IPS-15b (cell line): ENCODE measurements around the gene VPS13D.
"Not testable (repeated sequence)": the region's sequence is repeated elsewhere in the genome, so short reads cannot be mapped to it uniquely, and the experiment has no call there.

Source experiments
- H3K27me3 ChIP-seq: one replicate; pipeline ENCODE4 v1.6.1; 2013; ENCODE audit warnings: low read length; ENCODE audit not compliant: control insufficient read depth, insufficient read depth
- H3K36me3 ChIP-seq: one replicate; pipeline ENCODE4 v1.6.1; 2013; ENCODE audit warnings: low read length; ENCODE audit not compliant: control insufficient read depth, insufficient read depth
- H3K4me1 ChIP-seq: one replicate; pipeline ENCODE4 v1.6.1; 2013; ENCODE audit warnings: mild to moderate bottlenecking, low read length; ENCODE audit not compliant: control insufficient read depth, insufficient read depth
- H3K4me3 ChIP-seq: one replicate; pipeline ENCODE4 v1.5.1; 2013; ENCODE audit warnings: low read depth, low read length
- H3K9ac ChIP-seq: one replicate; pipeline ENCODE4 v1.6.1; 2013; ENCODE audit warnings: low read depth, mild to moderate bottlenecking, low read length
- H3K9me3 ChIP-seq: one replicate; pipeline ENCODE4 v1.6.1; 2013; ENCODE audit warnings: mild to moderate bottlenecking, low read length; ENCODE audit not compliant: control insufficient read depth, insufficient read depth

The VPS13D gene

GRCh38 chr1:12302798-12303447, 73.1 kb downstream of the VPS13D start:
- Histone ChIP-seq H3K9me3 (peaks cover 3% of the 10 kb centered on the region), H3K27me3 (no peaks in the 10 kb centered on the region), H3K4me1 (no peaks in the 10 kb centered on the region), H3K4me3 (no peak overlapping the region), H3K9ac (no peak overlapping the region), H3K36me3 (peaks cover 25% of the 10 kb centered on the region)

GRCh38 chr1:12305377-12305776, 75.5 kb downstream of the VPS13D start:
- Histone ChIP-seq H3K36me3 (peaks cover 26% of the 10 kb centered on the region), H3K9ac (no peak overlapping the region), H3K9me3 (peaks cover 3% of the 10 kb centered on the region), H3K4me1 (no peaks in the 10 kb centered on the region), H3K4me3 (no peak overlapping the region), H3K27me3 (no peaks in the 10 kb centered on the region)

- Histone ChIP-seq H3K4me1 (no peaks in the 10 kb centered on the region), H3K36me3 (peaks cover 18% of the 10 kb centered on the region)
Observed at GRCh38 chr1:12309783-12310742, 80.2 kb downstream of the VPS13D start.

GRCh38 chr1:12314333-12314903, 84.6 kb downstream of the VPS13D start:
- H3K27me3 ChIP-seq: no peaks in the 10 kb centered on the region
- no peak overlapping the region for H3K9ac ChIP-seq

More at GRCh38 chr1:12309783-12310742, 80.2 kb downstream of the VPS13D start:
- no peaks in the 10 kb centered on the region for H3K27me3 ChIP-seq
- H3K9me3 ChIP-seq: peaks cover 3% of the 10 kb centered on the region
- no peak overlapping the region for H3K4me3 ChIP-seq
- no peak overlapping the region for H3K9ac ChIP-seq

GRCh38 chr1:12315146-12315545, 85.3 kb downstream of the VPS13D start:
- H3K9me3 ChIP-seq: no peaks in the 10 kb centered on the region
- H3K36me3 ChIP-seq: no peaks in the 10 kb centered on the region
- no peak overlapping the region for H3K9ac ChIP-seq
- H3K4me1 ChIP-seq: no peaks in the 10 kb centered on the region
- H3K4me3 ChIP-seq: no peak overlapping the region
- no peaks in the 10 kb centered on the region for H3K27me3 ChIP-seq

More at GRCh38 chr1:12314333-12314903, 84.6 kb downstream of the VPS13D start:
- no peak overlapping the region for H3K4me3 ChIP-seq
- H3K4me1 ChIP-seq: no peaks in the 10 kb centered on the region
- H3K9me3 ChIP-seq: no peaks in the 10 kb centered on the region
- no peaks in the 10 kb centered on the region for H3K36me3 ChIP-seq

- H3K4me1 ChIP-seq: no peaks in the 10 kb centered on the region
- H3K9ac ChIP-seq: no peak overlapping the region
- H3K36me3 ChIP-seq: no peaks in the 10 kb centered on the region
- H3K4me3 ChIP-seq: no peak overlapping the region
- no peaks in the 10 kb centered on the region for H3K27me3 ChIP-seq
- no peaks in the 10 kb centered on the region for H3K9me3 ChIP-seq
Observed at GRCh38 chr1:12316331-12316730, 86.5 kb downstream of the VPS13D start.

GRCh38 chr1:12320486-12320885, 90.7 kb downstream of the VPS13D start:
- Histone ChIP-seq H3K4me1 (no peaks in the 10 kb centered on the region), H3K36me3 (peaks cover 4% of the 10 kb centered on the region), H3K27me3 (no peaks in the 10 kb centered on the region), H3K4me3 (no peak overlapping the region), H3K9ac (no peak overlapping the region), H3K9me3 (no peaks in the 10 kb centered on the region)

GRCh38 chr1:12324423-12324822, 94.6 kb downstream of the VPS13D start:
- Histone ChIP-seq H3K36me3 (peaks cover 4% of the 10 kb centered on the region), H3K9ac (no peak overlapping the region)

GRCh38 chr1:12324973-12325372, 95.1 kb downstream of the VPS13D start:
- H3K36me3 ChIP-seq: not testable (repeated sequence)

More at GRCh38 chr1:12324423-12324822, 94.6 kb downstream of the VPS13D start:
- Histone ChIP-seq H3K4me1 (no peaks in the 10 kb centered on the region), H3K27me3 (no peaks in the 10 kb centered on the region), H3K4me3 (no peak overlapping the region), H3K9me3 (no peaks in the 10 kb centered on the region)

GRCh38 chr1:12326986-12327385, 97.2 kb downstream of the VPS13D start:
- H3K4me1 ChIP-seq: no peaks in the 10 kb centered on the region
- no peaks in the 10 kb centered on the region for H3K9me3 ChIP-seq
- H3K27me3 ChIP-seq: no peaks in the 10 kb centered on the region
- H3K36me3 ChIP-seq: peaks cover 4% of the 10 kb centered on the region
- H3K9ac ChIP-seq: no peak overlapping the region
- no peak overlapping the region for H3K4me3 ChIP-seq

More at GRCh38 chr1:12324973-12325372, 95.1 kb downstream of the VPS13D start:
- not testable (repeated sequence) for H3K4me3 ChIP-seq, H3K9me3 ChIP-seq, H3K4me1 ChIP-seq, H3K27me3 ChIP-seq, H3K9ac ChIP-seq

- H3K4me3 ChIP-seq: no peak overlapping the region
- no peaks in the 10 kb centered on the region for H3K9me3 ChIP-seq
- H3K36me3 ChIP-seq: peaks cover 2% of the 10 kb centered on the region
- H3K4me1 ChIP-seq: no peaks in the 10 kb centered on the region
- no peaks in the 10 kb centered on the region for H3K27me3 ChIP-seq
- no peak overlapping the region for H3K9ac ChIP-seq
Observed at GRCh38 chr1:12327566-12327965, 97.7 kb downstream of the VPS13D start.
